Renal cortical epithelial cell (primary cell): Measurements from ENCODE around the gene C4orf33. TPM values are rescaled to one million over a fixed set of nuclear protein-coding genes. Genes with fewer than 3 reads are reported as not detected.
"Not testable (repeated sequence)": the region's sequence is repeated elsewhere in the genome, so short reads cannot be mapped to it uniquely, and the experiment has no call there.

Experiments used
- DNase-seq: peaks from one replicate; pipeline ENCODE4 v3.0.0-alpha.2; 2011; ENCODE audit warnings: low read depth
- total RNA-seq: library from RNA; depleted of rRNA; stranded (reverse); fragments of >200 nt; gene quantifications from 2 replicates; pipeline ENCODE4 v1.2.3, GENCODE V29; 2014

Gene C4orf33
- total RNA-seq, result 15.6 and 15.9 TPM in 2 replicates

DNA sequence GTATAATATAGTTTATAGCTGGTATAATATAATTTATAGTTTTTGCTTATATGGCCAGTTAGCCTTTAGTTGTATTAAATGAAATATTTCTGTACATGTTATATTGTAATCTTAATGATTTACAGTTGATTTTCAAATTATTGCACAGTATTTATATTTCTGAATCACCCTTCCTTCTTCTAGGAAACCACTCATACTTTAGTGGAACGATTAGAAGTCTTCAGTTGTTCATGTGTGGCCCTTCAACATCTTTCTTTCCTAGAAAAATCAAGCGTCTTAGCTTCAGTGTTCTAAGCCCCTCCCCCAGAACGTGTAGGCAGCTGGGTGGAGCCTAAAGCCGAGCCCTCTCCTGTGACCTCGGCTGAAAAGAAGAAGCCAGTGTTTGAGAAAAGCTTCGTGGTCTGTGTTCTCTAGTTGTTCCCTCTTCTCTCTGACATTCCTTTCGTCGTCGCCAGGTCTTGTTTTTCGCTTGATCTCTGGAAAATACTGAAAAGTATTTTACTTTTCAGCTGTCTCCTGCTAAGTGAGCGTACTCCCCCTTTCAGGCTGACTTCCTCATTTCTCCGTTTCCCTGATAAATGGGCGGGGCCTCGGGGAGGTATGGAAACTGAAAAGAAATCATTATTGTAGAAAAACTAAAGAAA lies at the start of gene C4orf33:
Gene C4orf33 (plus strand): TSS at position 342 of the 644 bp plus-strand sequence. CDS start 6,459 bp downstream, outside the sequence.
- DNase-seq, result peak; percentile 76

DNA sequence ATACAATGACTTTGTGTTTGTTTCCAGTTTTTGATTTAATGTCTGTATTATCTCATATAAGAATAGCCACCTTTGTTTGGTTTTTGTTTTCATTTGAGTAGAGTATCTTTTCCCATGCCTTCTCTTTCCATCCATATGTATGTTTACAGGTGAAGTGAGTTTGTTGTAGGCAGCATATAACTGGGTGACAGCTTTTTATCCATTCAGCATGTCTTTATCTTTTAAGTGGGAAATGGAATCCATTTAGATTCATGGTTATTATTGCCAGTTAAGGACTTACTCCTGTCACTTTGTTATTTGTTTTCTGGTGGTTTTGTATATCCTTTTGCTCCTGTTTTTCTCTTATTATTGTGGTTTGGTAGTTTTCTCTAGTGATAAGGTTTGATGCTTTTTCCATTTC lies 36.9 kb upstream of the C4orf33 start:
- no peak for DNase-seq

DNA sequence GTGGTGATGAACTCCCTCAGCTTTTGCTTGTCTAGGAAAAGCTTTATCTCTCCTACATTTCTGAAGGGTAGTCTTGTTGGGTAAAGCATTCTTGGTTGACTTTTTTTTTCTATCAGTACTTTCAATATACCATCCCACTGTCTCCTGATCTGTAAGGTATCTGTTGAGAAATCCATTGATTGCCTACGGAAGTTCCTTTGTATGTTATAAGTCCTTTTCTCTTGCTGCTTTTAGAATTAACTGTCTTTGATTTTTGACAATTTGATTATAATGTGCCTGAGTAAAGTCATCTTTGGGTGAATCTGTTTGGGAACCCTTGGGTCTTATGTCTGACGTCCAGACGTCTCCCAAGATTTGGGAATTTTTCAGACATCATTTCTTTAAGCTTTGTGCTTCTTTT lies 33.4 kb upstream of the C4orf33 start:
- no peak for DNase-seq

DNA sequence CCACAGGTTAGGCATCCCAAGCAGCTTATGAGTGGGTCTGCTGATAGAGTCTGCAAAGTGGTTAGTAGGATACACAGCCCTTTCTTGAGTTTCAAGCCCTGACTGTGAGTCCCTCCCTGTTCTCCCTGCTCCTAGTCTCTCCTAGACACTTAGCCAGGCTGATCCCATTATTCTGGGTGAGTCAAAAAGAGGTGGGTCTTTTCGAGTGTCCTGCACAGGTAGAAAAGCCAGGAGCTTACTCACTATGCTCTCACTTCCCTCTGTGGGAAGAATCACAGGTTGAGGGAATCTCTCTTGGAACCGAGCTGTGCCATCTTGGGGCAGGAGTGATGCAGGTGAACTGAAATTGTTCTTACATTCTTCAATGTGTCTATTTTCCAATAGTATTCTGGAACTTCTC lies 32.3 kb upstream of the C4orf33 start:
- DNase-seq, result no peak

- no peak for DNase-seq
Measured at GRCh38 chr4:129064717-129065116, 31.2 kb upstream of the C4orf33 start.

- not testable (repeated sequence) for DNase-seq
Measured at GRCh38 chr4:129069537-129069936, 26.4 kb upstream of the C4orf33 start.

GRCh38 chr4:129077326-129077725 lies 18.6 kb upstream of the C4orf33 start:
- DNase-seq, result no peak

GRCh38 chr4:129080129-129080528 lies 15.8 kb upstream of the C4orf33 start:
- DNase-seq, result no peak

- DNase-seq, result no peak
Measured at GRCh38 chr4:129082302-129082701, 13.7 kb upstream of the C4orf33 start.

GRCh38 chr4:129085472-129085871 lies 10.5 kb upstream of the C4orf33 start:
- DNase-seq, result no peak

DNA sequence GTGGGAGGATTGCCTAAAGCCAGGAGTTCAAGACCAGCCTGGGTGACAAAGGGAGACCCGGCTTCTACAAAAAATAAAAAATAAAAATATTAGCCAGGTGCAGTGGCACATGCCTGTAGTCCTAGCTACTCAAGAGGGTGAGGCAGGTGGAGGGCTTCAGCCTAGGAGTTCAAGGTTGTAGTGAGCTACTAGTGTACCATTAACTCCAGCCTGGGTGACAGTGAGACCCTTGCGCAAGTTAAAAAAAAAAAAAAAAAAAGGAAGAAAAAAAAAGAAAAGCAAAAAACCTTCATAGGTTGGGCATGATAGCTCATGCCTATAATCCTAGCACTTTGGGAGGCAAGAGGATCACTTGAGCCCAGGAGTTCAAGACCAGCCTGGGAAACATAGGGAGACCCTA lies 8.4 kb upstream of the C4orf33 start:
- DNase-seq, result no peak

GRCh38 chr4:129092631-129093190 lies 3.2 kb upstream of the C4orf33 start:
- DNase-seq, result peak; percentile 26

GRCh38 chr4:129093191-129093920 lies 2.6 kb upstream of the C4orf33 start, which contains the start of gene SCLT1:
Gene SCLT1, minus strand, starts transcription at chr4:129093539. Its CDS starts 436 bp downstream, at chr4:129093103.
- DNase-seq, result peak; percentile 94

DNA sequence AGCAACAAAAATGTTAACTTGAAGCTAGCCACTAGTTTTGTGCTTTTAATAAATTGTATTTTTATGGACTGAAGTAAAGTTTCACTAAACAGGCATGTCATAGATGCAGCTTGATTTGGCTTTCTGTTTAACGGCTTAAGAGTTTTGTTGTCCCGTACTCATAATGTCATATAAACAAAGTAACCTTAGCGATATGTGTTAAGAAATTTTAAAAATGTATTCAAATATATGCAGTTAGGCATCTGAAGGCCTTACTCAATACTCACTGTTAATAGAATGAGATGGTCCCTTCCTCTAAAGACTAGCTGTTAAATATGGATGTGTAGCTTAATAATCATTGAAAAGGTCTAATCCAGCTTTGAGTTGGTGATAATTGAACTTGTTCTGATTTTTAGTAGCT lies 1.6 kb upstream of the C4orf33 start:
- no peak for DNase-seq

- peak; percentile 6 for DNase-seq
Measured at GRCh38 chr4:129098531-129099001, 2.6 kb downstream of the C4orf33 start.

DNA sequence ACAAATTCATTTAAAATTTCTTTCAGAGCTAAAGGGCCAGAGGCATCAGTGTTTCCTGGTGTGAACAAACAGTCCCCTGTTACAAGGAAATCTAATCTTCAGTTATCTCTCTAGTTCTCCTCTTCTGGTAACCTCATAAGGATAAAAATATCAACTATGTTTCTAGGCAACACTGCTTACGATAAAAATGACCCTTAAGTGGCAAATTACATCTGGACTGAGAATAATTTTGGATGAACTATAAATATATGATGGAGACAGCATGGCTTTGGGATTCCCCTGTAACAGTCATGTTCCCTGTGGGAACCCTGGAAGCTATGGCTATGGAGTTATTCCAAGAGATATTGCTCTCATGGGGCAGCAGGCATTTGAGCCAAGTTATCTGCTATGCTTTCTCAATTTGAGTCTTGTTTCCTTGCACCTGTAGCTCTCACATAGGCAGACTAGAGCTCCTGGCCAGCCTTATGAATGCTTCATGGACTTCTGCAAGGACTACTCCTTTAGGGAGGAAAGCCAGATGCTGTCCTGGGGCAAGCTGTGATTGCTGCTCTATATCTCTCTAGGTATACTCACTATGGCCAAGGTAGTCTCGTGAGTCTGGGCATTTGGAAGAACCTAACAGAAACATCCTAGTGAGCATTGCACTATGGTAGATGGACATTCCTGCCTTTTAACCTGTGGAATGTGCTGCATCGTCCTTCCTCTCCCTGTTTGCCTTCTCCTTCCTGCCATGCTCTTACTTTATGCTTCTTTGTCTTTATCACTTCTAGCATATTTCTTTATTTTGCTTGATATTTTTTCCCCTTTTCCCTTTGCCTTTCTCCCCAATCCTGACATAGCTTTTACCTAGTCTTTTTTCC lies 14.2 kb downstream of the C4orf33 start:
- DNase-seq, result no peak

DNA sequence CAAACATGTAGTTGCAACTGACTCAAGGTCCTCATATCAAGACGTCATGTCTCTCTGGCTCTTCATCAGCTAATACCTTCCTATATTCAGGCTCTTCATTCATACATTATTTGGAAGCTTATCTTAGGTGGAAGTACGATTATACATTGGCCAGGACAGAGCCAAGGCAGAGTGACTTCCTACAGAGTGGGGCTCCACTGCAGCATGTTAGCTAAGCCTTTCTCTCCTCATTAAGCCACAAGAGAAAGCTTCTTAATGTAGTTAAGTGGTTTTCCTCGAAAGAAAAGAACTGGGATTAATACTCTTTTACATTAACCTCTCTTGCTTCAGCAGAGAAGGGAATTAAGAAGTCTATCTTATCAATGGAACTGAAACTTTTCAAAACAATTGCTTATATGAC lies 15.0 kb downstream of the C4orf33 start:
- DNase-seq, result no peak

DNA sequence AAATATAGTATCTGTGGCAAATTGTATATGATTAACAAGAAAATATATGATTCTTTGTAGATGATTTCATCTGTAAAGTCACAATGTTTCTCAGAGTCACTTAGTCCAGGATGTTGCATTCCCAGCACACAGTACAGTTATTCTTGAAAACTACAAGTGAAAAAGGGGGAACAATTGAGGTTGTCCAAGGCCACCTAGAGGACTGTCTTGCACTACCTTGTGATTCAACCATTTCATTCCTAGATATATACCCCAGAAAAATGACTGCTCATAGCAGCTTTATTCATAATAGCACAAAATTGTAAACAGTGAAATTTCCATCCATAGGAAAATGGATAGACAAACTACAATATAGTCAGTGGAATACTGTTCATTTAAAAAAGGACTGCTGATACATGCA lies 16.0 kb downstream of the C4orf33 start:
- DNase-seq, result no peak

DNA sequence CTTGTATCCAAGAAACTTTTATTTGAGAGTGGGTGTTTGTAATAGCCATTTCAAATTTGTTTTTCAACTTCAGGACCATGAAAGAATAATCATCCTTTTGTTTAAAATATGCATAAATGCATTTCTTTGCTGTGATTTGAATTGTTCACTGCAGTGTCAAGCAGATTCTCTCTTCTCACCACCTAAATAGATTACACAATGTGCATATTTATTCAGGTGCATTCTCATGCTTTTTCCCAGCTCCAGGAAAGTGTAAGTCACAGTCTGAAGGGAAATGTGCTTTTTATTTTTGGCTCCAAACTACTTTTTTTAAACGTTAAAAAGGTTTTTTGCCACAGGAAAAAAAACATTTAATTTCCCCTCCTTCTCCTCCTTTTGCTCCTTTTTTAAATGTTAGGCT lies 17.5 kb downstream of the C4orf33 start:
- DNase-seq, result no peak

- DNase-seq, result no peak
Measured at GRCh38 chr4:129113919-129114318, 18.0 kb downstream of the C4orf33 start.

- no peak for DNase-seq
Measured at GRCh38 chr4:129117705-129118104, 21.8 kb downstream of the C4orf33 start.

DNA sequence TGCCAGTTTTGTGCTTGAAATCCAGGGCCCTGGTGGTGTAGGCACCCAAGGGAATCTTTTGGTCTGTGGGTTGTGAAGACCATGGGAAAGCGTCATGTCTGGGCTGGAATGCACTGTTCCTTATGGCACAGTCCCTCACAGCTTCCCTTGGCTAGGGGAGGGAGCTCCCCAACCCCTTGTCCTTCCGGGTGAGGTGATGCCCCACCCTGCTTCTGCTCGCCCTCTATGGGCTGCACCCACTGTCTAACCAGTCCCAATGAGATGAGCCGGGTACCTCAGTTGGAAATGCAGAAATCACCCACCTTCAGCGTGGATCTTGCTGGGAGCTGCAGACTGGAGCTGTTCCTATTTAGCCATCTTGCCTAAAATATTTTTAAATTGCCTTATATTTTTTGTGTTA lies 30.7 kb downstream of the C4orf33 start:
- not testable (repeated sequence) for DNase-seq
